ENCODE measurements around the gene REG1A.

Gene REG1A

DNA sequence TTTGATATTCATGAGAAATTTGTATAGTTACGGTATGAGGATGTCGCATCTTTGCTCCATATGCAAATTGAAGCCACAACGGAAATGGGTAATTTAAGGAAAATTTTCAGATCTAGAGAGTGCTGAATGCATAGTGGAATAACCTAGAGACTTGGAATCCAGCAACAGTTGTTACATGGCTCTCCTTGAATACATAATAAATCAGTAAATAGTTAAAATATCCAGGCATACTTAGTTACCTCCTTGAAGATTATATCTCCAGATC, 5.4 kb downstream of the REG1A start:
- no peak for DNase-seq (ENCODE audit: low read depth in 2 of 2)

DNA sequence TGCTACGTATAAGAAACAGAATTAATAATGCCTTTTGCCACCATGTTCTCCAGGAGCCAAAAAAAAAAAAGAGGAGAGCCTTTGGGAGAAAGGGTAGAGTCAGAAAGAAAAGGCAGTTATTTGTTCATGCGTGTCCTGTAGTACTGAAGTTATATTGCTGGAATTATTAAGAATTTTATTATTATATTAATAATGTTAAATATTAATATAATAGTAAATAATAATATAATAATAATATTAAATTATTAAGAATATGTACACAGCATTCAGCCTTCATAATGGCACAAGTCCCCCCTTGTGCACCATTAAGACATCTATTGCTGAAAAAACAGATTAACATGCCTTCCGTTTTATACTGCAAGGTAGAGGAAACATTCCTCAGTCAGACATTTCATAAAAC, 8.1 kb downstream of the REG1A start:
- no peak for DNase-seq (ENCODE audit: low read depth in 2 of 2)

DNA sequence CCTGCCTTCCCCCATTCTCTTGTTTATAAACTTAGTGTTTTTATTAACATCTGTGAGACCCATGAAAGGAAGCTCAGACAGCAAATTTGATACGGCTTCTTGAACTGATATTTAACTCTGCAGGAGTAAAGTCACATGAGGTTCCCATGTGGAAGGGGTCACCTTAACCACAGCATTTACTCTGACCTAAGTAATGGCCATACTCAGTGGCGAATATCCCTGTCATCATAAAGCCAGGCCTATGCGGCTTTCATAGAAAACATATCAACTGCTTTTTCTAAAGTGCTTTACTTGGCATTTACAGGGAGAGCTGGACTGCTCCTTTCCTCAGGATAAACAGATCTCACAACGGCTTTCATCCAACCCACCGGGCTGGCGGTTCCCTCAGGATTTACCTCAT, 9.0 kb downstream of the REG1A start:
- DNase-seq (ENCODE audit: low read depth in 2 of 2), result no peak

DNA sequence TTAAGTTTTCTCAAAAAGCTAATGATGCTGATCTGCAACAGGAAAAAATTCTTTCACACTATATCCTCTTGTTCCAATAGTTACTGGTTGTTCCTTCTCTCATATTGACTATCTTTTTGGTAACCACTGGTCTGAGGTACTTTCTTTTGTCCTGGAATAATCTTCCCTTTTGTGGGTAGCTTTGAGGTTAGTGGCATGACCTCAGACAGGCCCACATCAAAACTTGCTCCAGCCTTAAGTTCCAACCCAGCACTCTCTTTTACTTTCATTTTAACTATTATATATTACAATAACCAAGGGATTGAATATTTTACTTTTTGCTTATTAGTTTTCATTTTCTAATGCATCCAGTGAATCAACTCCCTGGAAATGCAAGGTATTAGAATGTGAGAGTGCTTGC, 9.5 kb downstream of the REG1A start:
- no peak for DNase-seq (ENCODE audit: low read depth in 2 of 2)

DNA sequence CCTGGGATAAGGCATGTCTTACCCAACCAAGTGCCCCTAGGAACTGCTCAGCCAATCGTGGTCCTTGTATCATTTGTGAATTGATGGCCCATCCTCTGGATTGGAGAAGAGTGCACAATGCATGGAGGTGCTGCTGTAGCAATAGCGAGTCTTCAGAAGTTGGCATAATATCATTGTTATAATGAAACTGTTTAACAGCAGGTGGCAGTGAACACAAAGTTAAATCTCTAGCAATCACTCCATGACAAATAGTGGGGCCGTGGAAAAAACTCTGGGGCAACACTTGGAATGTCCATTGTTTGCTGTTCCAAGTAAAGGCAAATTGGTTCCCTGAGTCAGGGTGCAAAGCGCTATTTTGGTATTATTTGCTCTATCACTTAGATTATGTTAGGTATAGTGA, 11.4 kb downstream of the REG1A start:
- no peak for DNase-seq (ENCODE audit: low read depth in 2 of 2)

DNA sequence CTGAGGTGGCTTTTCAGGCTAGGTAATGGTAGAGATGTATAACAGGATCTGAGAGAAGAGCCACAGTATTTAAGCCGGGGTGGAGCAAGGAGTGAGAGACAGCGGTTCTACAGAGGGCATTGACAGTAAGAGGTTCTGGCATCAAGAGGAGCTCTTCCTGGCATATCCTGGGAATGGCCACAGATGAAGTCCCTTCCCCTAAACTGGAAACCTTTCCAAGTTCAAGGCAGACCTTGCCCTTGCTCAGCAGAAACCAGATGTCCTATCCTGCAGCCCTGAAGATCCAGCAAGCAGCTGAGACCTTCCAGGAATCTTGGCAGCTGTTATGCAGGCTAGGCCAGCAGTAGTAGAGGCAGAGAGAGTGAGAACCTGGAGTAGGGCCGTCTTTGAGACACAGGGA, 18.1 kb downstream of the REG1A start:
- DNase-seq (ENCODE audit: low read depth in 2 of 2), result no peak

DNA sequence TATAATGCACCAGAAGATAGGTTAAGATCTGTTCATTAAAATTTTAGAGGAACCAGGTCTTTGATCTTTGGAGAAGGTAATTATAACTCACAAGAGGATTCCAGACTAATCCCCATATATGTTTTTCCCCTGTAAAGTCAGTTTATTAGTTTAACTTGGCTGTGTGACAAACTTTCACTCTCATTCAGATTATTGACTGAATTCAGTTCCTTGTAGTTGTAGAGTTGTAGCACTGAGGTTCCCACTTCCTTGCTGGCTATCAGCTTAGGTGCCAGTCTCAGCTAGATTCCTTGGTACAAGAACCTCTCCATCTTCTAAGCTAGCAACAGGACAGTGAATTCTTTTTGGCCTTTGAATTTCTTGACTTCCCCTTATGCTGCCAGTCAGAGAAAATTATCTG, 19.1 kb downstream of the REG1A start:
- no peak for DNase-seq (ENCODE audit: low read depth in 2 of 2)

DNA sequence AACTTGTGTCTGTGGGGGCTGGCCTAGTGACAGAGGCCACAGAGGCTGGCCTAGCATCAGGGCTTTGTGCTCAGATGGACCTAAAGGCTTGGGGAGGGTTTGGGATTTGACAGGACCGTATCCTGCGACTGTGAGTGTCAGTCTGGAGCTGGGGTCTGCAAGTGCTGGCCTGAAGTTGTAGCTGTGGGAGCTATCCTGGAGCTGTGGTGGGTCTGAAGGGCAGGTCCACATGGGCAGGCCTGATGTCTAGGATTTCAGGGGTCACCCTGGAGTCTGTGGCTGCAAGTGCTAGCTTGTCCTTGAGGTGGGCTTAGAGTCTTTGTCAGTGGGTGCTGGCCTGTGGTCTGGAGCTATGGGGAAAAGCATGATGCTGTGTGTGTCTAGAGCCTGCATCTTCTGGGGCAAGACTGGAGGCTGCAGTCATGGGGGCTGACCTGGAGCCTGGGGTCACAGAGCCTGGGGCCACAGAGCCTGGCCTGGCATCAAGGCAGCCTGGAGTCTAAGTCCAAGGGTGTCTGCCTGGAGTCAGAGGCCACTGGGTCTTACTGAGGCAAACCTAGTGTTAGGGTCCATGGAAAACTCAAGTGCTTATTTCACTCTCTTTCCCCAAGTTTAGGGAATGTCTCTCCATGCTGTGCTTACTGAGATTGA, 35.7 kb downstream of the REG1A start:
- no peak for DNase-seq (ENCODE audit: low read depth in 2 of 2)

DNA sequence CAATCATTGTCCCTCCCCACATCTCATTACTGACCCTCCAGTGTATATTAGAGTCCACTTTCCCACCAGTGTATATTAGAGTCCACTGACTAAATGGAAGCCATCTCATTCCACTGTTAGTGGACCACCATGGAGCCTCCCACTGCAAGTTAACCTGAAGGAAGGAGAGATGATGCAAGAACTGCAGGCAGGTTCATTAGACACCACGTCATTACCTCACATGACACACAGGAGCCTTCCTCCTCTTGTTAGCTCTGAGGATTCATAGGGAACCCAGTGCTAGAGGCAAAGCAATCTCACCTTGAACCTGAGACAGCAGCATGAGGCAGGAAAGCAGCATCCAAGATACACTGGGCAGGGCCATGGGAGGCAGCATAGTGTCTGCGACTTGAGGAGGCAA, 38.7 kb downstream of the REG1A start:
- DNase-seq (ENCODE audit: low read depth in 2 of 2), result no peak

DNA sequence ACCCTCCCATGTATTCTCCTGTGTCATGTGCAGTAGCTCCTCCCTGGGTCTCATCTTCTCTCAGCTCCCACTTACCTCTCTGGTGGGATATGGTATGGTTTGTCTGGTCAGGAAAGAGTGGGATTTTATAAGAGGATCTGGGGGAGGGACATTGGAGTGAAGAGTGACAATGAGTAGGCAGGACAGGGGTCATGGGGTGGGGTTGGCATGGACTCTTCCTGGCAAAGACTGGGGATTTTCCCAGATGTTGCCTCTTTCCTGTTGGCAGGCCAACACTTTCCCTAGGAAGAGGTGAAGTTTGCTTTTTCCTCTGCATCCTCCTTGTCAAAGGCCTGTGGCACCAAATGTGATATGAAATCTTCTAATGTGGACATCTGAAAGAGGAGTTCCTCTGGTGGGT, 39.4 kb downstream of the REG1A start, which contains the start of gene REG3A:
Gene REG3A (minus strand): TSS at position 101 of the 400 bp plus-strand sequence. CDS start 348 bp downstream, outside the sequence.
- DNase-seq (ENCODE audit: low read depth in 2 of 2), result no peak

DNA sequence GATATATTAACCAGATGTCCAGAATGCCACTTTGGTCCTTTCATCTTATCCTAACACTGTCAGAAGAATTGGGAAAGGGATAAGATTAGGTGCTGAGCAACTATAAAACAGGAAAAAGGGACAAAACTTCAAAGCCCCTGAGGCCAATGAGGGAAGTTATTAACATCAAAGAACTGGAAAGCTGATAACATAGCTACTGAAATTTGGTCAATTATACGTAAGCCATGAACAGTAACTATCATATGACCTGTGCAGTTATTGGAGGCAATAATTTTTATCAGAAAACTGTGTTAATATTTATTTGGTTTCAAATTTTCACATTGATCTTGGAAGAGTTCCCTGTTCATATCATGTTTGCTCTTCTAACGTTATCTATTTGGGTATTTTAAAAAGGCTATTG, 41.8 kb downstream of the REG1A start:
- no peak for DNase-seq (ENCODE audit: low read depth in 2 of 2)

DNA sequence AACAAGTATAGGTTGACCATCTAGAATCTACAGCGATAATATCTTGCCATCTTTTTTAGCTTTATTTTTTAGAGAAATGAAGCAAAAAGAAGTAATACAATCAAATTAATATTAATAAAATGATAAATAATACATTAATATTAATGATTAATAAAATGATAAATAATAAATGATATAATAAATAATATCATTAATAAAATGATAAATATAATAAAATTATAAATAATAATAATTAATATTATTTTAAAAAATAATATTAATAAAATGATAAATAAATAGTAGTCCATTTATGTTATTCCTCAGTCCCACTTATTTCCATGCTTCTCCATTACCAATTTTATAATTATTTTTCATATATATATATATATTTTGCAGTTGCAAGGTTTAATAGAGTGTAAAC, 42.5 kb downstream of the REG1A start:
- no peak for DNase-seq (ENCODE audit: low read depth in 2 of 2)

DNA sequence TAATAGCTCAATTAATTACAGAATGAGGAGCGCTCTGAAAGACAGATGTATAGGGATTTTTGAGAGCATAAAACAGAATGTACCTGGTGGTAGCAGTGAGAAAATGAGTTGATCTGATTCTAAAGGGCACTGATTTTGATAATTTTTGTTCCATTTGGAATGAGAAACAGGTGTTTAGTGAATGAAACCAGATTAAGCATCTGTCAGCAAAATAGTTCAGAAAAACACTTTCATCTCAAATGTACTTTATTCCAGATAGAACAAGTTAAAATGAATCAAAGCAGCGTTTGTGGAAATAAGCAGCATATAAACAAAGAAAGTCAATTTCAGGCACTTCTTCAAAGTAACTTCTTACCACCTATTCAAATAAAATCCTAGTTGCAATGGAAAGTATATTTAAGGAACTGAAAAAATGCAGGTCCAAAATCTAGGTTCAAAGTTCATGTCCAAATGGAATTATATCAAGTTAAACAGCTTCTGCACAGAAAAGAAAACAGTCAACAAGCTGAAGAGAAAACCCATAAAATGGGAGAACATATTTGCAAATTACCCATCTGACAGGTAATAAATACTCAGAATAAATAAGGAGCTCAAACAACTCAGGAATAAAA, 51.2 kb downstream of the REG1A start:
- DNase-seq (ENCODE audit: low read depth in 2 of 2), result no peak
